Stimulated activated naive CD8-positive, alpha-beta T cell treated with anti-CD3 and anti-CD28 coated beads, Interleukin-15, Interleukin-2, amounts not matched to agents 100 U/mL and 50 U/mL, for 24 hours (primary cell): ENCODE data around the gene SPTLC2.

Source experiments
- ATAC-seq: fragments of 150-1000 bp; cut with Tn5 transposase; one replicate; pipeline ENCODE4 v1.10.0; 2021
- DNase-seq: peaks from one replicate; pipeline ENCODE4 v3.0.0; 2021

Gene SPTLC2

DNA sequence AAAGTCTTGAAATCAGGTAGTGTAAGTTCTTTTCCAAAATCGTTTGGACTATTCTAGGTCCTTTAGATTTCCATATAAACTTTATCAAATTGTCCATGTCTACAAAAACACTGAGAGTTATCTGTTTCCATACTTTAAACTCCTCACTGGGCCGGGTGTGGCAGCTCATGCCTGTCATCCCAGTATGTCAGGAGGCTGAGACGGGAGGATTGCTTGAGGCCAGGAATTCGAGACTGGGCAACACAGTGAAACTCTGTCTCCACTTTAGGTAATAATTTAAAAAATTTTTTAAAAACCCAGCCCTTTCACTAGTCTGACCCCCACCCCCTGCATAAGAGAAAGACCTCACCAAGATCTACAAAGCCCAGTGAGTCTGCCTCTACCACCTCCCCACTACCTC lies 111.4 kb downstream of the SPTLC2 start:
- DNase-seq (no peak), ATAC-seq (no peak)

DNA sequence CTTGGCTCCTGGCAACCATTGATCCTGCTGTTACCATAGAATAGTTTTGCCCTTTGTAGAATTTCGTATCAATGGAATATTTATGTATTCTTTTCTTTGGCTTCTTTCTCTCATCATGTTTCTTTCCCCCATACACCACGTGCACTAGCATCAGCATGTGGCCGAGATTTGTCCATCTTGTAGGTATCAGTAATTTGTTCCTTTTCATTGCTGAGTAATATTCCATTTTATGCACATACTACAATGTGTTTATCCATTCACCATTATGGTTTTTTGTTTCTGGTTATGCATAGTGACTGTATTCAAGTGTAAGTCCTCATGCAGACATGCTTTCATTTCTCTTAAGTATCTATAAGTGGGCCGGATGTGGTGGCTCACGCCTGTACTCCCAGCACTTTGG lies 113.3 kb downstream of the SPTLC2 start:
- ATAC-seq = no peak
- DNase-seq = no peak

DNA sequence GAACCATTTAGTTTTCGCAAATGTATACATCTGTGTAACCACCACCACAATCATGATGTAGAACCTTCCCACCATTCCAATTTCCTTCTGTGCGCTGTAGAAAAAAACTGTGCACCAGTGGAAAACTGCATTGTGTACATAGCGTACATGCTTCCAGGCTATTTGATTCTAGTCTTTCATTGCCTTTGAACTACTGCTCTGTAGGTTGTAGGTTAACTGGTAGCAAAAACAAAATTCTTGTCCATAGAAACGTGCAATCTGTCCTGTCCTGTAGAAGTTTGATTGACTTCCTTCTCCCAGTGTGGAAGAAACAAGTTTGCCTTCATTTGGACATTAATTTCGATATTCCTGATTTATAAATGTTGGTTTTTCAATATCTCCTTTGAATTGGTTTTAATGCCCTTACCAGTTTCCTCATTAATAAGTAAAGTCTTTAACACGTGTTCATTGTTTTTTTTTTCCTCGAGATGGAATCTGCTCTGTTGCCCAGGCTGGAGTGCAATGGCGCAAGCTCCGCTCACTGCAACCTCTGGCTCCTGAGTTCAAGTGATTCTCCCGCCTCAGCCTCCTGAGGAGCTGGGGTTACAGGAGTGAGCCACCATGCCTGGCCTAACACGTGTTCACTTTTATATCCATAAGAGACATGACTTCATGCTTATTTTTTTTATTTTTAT lies 114.2 kb downstream of the SPTLC2 start:
- ATAC-seq = no peak

DNA sequence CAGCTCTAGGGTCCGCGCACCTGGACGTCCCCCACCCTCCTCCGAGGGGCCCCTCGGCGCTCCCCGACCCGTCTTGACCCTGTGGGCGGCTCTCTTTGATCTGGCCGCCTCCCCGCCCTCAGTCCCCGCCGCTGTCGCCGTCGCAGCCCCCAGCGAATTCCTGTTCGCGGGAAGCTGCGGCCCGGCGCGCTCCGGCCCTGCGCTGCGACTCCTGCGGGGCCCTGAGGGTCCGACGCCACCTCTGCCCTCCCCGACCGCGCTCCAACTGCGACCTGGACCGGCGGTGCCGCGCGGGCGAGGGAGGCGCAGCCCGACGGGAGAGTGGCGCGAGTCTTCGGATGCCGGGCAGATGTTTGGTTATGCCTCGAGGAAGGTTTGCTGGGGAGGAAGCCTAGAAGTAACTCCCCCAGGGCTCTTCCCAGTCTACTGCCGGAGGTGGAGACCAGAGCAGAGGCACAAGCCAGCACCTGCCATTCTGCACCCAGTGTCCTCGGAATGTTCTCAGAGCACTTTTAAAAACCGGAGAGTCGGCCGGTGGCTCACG lies 117.4 kb downstream of the SPTLC2 start:
- ATAC-seq = peak; percentile 24
- no peak for DNase-seq

More for the DNA sequence above, 114.2 kb downstream of the SPTLC2 start:
- no peak for DNase-seq

DNA sequence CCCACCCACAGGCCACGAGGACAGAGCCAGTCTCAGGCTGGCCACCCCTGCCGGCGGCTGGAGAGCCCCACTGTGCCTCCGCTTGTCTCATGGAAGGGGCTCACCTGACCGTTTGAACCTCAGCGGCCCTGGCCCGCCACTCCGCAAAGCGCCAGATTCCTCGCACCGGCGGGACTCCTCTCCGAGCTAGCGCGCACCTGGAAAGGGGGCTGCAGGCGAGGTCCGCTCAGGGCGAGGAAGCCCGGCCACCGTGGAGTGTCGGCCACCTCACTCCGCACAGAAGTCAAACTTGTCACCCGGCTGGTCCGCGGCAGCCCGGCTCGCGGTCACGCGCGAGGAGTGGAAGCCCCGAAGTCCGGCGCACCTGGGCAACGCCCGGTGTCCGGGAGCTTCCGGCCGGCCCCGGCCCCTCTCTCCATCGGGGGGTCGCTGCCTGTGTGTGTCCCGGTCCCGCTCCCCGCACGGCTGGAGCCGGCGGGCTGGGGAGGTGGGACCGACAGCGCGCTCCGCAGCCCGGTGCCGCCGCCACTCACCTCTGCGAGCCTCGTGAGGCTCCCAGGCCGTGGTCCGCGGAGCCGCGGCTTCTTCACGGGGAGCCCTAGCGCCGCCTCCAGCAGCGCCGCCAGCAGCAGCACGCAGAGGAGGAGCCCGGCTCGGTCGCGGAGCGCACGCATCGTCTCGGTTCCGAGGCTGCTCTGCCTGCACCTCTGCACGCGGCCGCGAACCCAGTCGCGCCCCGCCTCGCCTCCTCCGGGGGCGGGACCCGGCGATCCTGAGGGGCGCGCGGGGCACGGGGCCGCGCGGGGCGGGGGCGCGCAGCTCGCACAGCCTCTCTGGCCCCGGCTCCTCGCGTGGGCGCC lies 118.1 kb downstream of the SPTLC2 start, which contains the start of gene ISM2:
Gene ISM2, minus strand, starts transcription at position 697 of the 860 bp plus-strand sequence. Its CDS starts 23 bp downstream, at position 674.
- peak; percentile 82 for ATAC-seq
- DNase-seq = peak; percentile 58

DNA sequence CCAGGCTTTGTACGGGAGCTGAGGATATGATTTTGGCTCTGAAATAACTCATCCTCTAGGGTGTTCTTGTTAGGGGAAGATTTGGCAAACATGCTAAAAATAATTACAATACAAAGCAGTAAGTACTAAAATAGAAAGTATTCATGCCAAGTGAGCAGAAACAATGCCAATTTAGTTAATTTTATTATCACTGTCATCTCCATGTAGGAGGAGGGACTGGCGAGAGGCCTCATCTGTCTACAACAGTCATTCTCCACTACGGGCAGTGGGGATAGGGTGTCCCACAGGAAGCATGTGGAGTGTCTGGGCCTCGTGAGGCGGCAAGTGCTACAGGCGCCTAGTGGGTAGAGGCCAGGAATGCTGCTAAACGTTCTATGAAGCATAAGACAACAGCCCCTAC lies 121.1 kb downstream of the SPTLC2 start:
- no peak for DNase-seq
- no peak for ATAC-seq

DNA sequence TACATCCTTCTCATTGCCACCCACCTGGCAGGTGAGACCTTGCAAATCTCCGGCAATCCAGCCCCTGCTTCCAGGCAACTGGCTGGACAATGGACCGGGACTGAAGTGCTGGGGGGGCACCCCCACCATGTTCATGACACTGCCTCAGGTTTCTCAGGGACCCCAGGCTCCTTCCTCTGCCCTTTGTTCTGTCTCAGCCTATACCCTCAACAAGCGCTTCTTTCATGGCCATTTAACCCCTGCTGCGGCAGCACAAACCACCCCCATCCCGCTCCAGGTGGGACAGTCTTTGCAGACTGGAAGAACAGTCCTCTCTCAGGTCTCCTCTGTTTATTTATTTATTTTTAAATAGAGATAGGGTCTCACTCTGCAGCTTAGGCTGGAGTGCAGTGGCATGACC lies 125.4 kb downstream of the SPTLC2 start:
- DNase-seq (no peak), ATAC-seq (no peak)

DNA sequence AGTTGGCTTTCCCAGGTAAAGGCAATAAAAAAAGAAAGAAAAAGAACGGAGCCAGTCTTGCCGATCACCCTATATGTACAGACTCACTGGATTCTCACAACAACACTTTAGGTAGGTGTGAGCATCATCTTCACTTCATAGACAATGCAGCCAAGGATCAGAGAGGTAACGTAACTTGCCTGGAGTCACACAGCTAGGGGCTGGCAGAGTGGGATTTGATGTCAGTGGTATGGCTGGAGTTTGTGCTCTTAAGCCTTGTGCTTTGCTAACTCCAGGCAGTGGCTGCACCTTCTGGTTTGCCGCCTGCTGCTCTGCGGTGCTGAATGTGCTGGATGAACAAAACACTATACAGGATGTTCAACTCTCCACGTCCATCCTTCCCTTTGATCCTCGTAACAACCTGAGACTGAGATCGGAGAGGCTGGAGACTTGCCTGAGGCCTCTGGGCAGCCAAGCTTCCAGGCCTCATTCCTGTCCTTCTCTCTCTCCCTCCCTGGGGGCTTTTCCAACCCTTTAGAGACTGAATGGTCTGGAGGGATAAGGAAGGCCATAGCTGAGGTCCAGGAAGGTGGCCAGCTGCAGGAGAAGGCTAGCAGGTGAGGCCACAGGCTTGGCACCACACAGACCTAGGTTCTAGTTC lies 126.0 kb downstream of the SPTLC2 start:
- no peak for ATAC-seq
- DNase-seq = no peak

DNA sequence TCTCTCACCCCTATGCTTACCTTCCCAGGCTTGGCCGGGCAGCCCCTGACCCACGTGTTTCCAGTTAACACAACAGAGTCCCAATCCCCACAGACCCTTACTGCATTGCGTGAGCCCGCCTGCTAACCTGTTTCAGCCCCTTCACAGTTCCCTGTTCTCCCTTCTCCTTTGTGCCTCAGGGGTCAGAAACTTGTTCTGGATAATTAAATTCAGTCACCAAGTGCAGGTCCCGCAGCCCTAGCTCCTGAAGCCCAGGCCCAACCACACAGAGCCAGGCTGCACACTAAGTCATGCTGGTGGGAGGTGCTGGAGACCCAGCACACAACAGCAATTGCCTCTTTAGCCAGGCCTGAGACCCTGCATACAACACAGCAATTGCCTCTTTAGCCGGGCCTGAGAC lies 127.4 kb downstream of the SPTLC2 start:
- no peak for ATAC-seq
- no peak for DNase-seq

DNA sequence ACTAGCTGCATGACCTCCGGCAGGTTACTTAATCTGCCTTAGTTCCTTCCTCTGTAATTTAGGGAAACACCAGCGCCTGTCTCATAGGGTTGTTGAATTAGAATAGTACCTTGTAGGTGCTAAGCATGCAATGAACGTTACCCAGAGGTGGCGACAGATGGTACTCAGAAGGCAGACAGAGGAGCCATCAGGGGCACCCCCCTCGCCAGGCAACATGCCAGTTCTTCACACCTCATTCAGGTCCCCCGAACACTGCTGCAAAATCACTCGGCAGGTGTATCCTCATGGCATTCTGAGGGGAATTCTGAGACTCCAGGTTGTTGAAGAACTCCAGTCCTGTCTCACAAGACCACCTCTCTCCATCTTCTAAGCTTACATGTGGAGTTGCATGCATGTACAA lies 127.9 kb downstream of the SPTLC2 start:
- no peak for ATAC-seq
- no peak for DNase-seq

DNA sequence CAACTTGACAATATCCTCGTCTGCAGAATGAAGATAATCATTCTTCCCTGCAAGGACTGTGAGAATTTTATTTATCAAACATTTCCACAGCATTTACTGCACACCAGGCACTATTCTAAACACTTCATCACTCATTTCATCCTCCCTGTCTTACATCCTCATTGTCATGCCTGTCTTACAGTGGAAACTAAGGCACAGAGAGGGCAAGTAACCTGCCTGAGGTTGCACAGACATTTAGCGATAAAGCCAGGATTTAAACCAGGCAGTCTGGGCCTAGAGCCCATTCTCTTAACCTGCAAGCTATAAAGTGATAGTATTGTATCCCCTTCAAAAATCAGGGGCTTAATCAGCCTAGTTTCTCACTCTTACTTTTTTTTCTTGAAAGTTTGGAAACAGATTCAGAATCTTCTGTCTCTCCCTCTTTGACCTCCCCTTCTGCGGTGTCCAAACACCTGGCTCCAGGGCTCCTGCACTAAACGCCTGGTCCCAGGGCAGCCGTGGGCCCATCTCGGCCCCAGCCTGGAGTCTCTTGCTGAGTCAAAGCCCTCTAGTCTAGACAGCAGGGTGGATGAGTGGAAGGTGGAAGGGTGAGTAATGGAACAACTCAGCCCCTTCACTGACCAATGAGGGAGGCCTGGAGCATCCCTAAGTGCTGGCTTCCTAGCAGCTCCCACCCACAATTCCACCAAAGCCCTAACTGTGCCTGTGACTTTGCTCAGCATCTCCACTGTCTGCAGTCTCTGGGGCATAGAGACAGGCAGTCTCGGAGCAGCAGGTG lies 130.3 kb downstream of the SPTLC2 start:
- ATAC-seq = no peak
- DNase-seq = no peak

DNA sequence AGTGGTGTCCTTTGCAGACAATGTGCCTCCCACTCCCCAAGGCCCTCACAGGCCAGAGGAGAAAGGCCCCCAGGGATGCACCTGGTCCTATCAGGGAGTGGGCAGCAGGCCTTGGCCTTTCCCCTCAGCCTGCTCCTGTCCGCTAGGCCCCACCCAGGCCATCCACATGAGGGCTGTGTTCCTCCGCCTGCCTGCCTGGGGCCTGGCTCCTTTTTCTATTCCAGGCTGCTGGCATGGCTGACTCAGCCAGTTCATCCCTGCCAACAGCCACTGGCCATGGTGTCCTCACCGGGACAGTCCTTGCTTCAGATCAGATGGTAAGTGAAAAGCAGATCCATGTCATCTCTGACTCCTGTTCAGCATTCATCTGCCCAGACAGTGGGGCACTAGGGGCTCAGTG lies 131.2 kb downstream of the SPTLC2 start:
- ATAC-seq (no peak), DNase-seq (no peak)

DNA sequence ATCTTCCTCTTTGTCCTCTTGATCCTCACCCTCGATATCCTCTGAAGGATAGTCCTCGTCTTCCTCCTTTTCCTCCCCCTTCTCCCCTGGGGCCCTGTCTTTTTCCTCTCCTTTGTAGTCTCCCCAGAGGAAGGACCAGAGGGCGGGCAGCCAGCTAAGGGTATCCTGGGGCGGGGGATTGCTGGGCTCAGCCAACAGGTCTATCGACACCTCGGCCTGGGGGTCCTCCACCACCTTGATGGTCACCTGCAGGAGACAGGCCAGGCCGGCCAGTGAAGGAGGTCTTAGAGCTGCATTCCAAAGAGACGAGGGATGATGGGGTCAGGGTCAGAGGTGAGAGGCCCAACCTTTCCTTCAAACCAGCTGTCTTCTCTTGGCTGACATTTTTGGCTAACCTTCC lies 134.0 kb downstream of the SPTLC2 start:
- DNase-seq = no peak

DNA sequence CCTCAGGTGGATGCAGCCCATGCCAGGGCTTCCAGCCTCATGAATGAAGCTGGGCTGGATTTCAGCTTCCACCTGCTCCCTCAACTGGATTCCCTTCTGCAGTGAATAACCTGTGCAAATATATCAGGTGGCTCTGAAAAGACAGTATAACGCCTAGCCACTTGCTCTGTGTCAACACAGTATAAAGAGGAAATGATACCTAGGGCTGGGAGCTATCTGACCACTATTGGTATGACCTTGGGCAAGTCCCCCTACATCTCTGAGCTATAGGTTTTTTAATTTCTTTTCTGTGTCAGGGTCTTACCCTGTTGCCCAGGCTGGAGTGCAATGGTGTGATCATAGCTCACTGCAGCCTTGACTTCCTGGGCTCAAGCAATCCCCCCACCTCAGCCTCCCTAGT lies 137.6 kb downstream of the SPTLC2 start:
- ATAC-seq = peak; percentile 42

More for the DNA sequence above, 134.0 kb downstream of the SPTLC2 start:
- no peak for ATAC-seq

DNA sequence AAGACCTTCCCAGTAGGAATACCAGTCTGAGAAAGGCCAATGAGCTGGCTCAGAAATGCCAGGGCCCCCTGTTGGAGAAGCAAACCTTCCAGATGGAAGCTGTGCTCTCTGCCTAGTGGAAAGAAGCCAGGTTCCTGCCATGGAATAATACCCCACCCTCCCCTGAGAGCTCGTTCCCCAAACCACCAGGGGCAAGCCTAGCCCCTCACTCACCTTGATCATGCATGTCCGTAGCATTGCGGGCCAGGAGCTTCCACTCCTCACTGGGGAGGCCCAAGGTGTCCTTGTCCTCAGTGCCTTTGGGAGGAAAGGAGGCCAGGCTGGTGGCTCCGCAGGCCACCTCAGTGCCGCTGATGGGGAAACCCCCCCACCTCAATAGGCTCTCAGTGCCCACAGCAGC lies 138.4 kb downstream of the SPTLC2 start:
- DNase-seq (no peak), ATAC-seq (no peak)

More for the DNA sequence above, 137.6 kb downstream of the SPTLC2 start:
- no peak for DNase-seq

DNA sequence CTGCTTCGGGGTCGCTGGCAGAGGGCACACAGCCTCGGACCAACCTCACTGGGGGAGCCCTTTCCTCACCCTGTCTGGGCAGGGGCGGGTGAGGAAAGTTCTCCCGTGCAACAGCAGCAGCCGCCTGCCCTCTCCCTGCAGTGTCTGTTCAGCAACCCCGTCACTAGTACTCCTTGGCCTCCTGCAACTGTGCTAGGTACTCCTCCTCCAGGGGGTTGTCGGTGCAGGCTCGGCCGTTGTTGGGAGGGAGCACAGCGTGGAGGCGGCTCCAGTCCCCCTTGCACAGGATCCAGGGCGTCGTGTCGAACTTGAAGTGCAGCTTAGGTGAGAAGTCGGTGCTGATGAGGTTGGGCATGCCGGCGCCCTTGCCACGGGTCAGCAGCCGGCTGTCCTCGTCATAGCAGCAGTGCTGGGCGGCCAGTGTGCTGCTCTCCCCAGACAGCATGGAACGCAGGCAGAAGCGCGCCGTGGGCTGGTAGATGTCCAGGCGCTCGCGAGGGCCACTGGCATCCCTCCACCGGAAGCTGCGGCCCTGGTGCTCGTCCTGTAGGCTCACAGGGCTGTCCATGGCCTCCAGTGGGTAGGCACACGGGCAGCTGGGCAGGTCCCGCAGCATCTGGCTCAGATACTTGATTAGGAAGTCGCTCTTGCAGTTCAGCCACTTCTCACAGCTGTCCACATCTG lies 140.9 kb downstream of the SPTLC2 start:
- DNase-seq (no peak), ATAC-seq (no peak)

DNA sequence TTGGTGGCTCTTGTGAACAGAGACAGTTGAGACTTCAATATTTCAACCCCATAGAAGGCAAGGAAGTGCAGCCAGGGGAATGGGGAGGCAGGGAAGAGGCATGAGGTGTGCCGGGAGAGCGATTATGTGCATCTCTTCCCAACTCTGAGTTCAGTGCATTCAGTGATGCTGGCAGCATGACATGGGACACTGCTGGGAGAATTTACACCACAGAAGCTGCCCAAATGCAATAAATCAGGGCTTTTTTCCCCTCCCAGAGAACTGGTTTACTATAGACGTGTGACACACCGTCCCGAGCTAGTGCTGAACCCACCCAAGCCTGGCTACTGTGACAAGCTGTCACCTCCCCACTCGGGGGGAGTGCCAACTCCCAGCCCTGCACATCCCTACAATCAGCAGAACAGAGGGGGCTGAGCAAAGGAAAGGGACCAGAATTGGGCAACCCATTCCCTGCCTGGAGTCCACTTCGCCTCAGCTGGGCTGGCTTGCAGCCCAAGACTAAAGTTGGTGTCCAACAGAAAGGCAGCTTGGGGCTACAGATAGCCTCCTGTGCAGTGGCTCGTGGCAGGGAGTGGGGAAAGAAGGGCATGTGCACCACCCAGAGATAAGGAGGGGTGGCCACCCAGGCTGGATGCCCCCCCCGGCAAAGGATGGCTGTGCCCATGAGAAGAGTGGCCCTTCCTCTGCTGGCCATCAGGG lies 141.8 kb downstream of the SPTLC2 start:
- DNase-seq (no peak), ATAC-seq (no peak)

DNA sequence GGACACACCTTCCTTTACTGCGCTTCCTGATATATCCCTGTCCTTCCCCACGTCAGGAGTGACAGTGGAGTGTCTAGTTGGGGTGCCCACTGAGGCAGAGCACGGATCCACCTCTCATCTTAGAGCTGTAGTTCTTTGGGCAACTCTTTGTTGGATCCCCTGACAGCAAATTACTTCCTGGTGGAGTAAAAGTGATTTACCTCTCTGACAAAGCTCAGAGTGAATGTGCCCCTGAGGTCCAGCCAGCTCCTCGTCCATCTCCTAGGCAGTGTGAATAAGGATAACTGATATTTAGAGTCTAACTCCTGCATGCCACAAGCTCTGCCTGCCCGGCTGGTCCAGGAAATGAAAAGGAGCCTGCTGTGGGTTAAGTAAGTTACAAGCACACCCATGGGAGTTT lies 142.5 kb downstream of the SPTLC2 start:
- no peak for DNase-seq
- ATAC-seq = no peak

DNA sequence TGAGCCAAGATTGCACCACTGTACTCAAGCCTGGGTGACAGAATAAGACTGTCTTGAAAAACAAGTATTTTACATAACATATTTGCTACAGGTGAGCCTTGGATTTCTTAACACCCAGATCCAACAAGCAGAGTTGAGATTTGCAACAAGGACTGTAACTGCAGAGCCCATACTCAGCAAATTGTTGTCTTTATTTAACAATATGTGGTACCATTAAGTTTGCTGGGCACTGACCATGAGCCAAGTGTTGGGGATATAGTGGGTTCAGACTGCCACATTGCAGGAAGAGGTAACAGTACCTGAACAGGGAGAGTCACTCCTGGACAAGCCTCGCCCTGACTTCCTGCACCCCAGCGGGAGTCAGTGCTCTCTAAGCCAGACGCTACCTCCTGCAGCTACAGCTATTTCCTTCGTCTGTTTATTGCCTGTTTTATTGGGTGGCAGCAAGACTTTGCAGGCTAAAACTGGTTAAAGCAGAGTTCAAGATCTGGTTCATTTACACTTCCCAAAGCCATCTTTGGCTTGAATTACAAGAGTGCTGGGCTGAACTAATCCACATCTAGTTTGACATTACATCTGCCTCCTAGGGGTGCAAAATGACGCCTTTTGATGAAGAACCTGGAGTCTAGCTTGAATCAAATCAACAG lies 146.1 kb downstream of the SPTLC2 start:
- no peak for ATAC-seq
- no peak for DNase-seq

DNA sequence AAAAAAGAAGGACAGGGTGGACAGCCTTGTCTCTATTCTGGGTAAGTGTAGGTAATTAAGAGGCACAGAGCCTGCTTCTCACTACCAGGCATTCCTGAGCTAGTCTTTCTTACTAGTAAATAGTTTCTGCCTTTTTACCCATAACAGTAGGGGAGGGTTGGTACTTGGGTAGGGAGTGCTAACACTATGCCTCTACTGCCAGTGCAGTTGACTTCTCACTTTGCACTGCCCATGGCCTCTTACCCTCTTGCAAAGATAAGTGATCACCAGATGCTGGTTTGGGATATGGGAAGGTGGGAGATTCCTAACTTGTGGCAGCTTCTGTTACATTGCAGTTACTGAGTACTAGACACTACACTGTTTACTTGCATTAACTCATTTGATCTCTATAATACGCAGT lies 146.9 kb downstream of the SPTLC2 start:
- ATAC-seq = no peak
- DNase-seq = no peak
